ENCODE measurements around the gene COQ2.

The COQ2 gene

DNA sequence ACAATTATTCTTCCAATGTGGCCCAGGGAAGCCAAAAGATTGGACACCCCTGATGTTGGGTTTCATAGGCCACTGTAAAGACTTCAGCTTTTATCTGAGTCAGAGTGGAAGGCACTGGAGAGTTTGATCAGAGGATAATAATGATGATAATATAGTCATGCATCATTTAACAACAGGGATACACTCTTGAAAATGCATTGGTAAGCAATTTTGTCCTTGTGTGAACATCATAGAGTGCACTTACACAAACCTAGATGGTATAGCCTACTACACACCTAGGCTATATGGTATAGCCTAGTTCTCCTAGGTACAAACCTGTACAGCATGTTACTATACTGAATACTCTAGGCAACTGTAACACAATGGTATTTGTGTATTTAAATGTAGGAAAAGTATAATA is 70.5 kb downstream of the COQ2 start:
- DNase-seq, result no peak

Data from T-helper 9 cell (primary cell).